MM.1S (cell line): ENCODE results near the gene FICD.
A peak's percentile ranks its signal among the peaks of the same experiment; 100 is the strongest.

Experiments used
- DNase-seq: peaks from one replicate; pipeline ENCODE4 v3.0.0-alpha.2; 2015
- H2AFZ ChIP-seq: fragments of 300-600 bp; sonication (generic); 2 replicates; pipeline ENCODE4 v1.6.0; 2016; ENCODE audit warnings: antibody characterized with exemption, low read length
- H3F3A ChIP-seq: fragments of 300-600 bp; sonication (generic); 2 replicates; pipeline ENCODE4 v1.6.1; 2016; ENCODE audit warnings: mild to moderate bottlenecking, antibody characterized with exemption, low read length, moderate library complexity, mixed read lengths; ENCODE audit not compliant: insufficient read depth
- H3K27ac ChIP-seq: fragments of 300-600 bp; sonication (generic); 2 replicates; pipeline ENCODE4 v1.5.1; 2016; ENCODE audit warnings: mild to moderate bottlenecking, low read length
- H3K27me3 ChIP-seq: fragments of 300-600 bp; sonication (generic); replicated peaks from 2 replicates; pipeline ENCODE4 v1.6.0; 2016; ENCODE audit warnings: low read length; ENCODE audit not compliant: insufficient read depth
- H3K36me3 ChIP-seq: fragments of 300-600 bp; sonication (generic); replicated peaks from 2 replicates; pipeline ENCODE4 v1.6.1; 2016; ENCODE audit warnings: mild to moderate bottlenecking, low read length, mixed read lengths; ENCODE audit not compliant: insufficient read depth
- H3K4me1 ChIP-seq: fragments of 300-600 bp; sonication (generic); 2 replicates; pipeline ENCODE4 v1.6.1; 2016; ENCODE audit warnings: low read length, mixed read lengths
- H3K4me2 ChIP-seq: fragments of 300-600 bp; sonication (generic); 2 replicates; pipeline ENCODE4 v1.6.0; 2016; ENCODE audit warnings: low read depth, low read length
- H3K4me3 ChIP-seq: fragments of 300-600 bp; sonication (generic); 2 replicates; pipeline ENCODE4 v1.5.1; 2016; ENCODE audit warnings: low read length, mixed read lengths
- H3K79me2 ChIP-seq: fragments of 300-600 bp; sonication (generic); 2 replicates; pipeline ENCODE4 v1.6.1; 2016; ENCODE audit warnings: mixed run types, low read length, mixed read lengths
- H3K9ac ChIP-seq: fragments of 300-600 bp; sonication (generic); 2 replicates; pipeline ENCODE4 v1.6.1; 2016; ENCODE audit warnings: low read length, mixed read lengths
- H3K9me2 ChIP-seq: fragments of 300-600 bp; sonication (generic); replicated peaks from 2 replicates; pipeline ENCODE4 v1.6.1; 2016; ENCODE audit warnings: mild to moderate bottlenecking, low read length, mixed read lengths; ENCODE audit not compliant: insufficient read depth
- H3K9me3 ChIP-seq: fragments of 300-600 bp; sonication (generic); replicated peaks from 2 replicates; pipeline ENCODE4 v1.6.1; 2016; ENCODE audit warnings: mild to moderate bottlenecking, low read length, mixed read lengths; ENCODE audit not compliant: insufficient read depth
- H4K20me1 ChIP-seq: fragments of 300-600 bp; sonication (generic); 2 replicates; pipeline ENCODE4 v1.6.1; 2016; ENCODE audit warnings: mild to moderate bottlenecking, low read length, moderate library complexity, mixed read lengths; ENCODE audit not compliant: insufficient read depth
- EZH2 ChIP-seq: fragments of 300-600 bp; sonication (generic); optimal IDR thresholded peaks from 2 replicates; pipeline ENCODE3; 2017; ENCODE audit warnings: low read depth, mild to moderate bottlenecking, antibody characterized with exemption, low read length, mixed read lengths
- EZH2phosphoT487 ChIP-seq: fragments of 300-600 bp; sonication (generic); IDR thresholded peaks from 2 replicates; pipeline ENCODE4 v1.6.1; 2018; ENCODE audit warnings: antibody characterized with exemption, low read length
- TF ChIP-seq, protein P1 (sequence below): fragments of 300-600 bp; sonication (generic); IDR thresholded peaks from 2 replicates; pipeline ENCODE4 v1.5.1; 2016; ENCODE audit warnings: antibody characterized with exemption, low read length, mixed read lengths

The FICD gene

DNA sequence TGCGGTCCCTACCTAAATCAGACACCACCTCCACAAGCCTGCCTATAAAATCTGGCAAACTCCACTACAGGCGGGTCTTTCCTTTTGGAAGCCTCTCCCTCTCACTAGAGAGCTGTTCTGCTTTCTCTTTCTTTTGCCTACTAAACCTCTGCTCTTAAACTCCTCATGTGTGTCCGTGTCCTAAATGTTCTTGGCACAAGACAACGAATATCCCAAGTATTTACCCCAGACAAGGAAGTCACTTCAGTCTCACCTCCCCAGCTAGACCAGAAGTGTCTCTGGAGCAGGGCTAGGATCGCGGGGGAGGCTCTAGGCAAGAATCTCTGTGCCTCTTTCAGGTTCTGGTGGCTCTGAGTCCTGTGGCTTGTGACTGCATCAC, 37.2 kb upstream of the FICD start:
- TF ChIP-seq EZH2phosphoT487: no peak
- TF ChIP-seq EZH2: no peak
- TF ChIP-seq, protein P1, sequence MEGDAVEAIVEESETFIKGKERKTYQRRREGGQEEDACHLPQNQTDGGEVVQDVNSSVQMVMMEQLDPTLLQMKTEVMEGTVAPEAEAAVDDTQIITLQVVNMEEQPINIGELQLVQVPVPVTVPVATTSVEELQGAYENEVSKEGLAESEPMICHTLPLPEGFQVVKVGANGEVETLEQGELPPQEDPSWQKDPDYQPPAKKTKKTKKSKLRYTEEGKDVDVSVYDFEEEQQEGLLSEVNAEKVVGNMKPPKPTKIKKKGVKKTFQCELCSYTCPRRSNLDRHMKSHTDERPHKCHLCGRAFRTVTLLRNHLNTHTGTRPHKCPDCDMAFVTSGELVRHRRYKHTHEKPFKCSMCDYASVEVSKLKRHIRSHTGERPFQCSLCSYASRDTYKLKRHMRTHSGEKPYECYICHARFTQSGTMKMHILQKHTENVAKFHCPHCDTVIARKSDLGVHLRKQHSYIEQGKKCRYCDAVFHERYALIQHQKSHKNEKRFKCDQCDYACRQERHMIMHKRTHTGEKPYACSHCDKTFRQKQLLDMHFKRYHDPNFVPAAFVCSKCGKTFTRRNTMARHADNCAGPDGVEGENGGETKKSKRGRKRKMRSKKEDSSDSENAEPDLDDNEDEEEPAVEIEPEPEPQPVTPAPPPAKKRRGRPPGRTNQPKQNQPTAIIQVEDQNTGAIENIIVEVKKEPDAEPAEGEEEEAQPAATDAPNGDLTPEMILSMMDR: no peak
- Histone ChIP-seq H3K4me1 (no peaks in the 10 kb centered on the region), H2AFZ (no peak overlapping the region), H3K36me3 (no peaks in the 10 kb centered on the region), H3K27me3 (no peaks in the 10 kb centered on the region; the same call in 1 of the 2 replicates), H3K79me2 (no peaks in the 10 kb centered on the region), H3K4me3 (no peak overlapping the region), H3K9me2 (no peaks in the 10 kb centered on the region), H3K27ac (no peak overlapping the region), H3K9me3 (no peaks in the 10 kb centered on the region), H4K20me1 (no peaks in the 10 kb centered on the region), H3K4me2 (peak overlapping the region; percentile 13; the same call in 1 of the 2 replicates), H3F3A (no peaks in the 10 kb centered on the region), H3K9ac (no peak overlapping the region)
- no peak for DNase-seq

DNA sequence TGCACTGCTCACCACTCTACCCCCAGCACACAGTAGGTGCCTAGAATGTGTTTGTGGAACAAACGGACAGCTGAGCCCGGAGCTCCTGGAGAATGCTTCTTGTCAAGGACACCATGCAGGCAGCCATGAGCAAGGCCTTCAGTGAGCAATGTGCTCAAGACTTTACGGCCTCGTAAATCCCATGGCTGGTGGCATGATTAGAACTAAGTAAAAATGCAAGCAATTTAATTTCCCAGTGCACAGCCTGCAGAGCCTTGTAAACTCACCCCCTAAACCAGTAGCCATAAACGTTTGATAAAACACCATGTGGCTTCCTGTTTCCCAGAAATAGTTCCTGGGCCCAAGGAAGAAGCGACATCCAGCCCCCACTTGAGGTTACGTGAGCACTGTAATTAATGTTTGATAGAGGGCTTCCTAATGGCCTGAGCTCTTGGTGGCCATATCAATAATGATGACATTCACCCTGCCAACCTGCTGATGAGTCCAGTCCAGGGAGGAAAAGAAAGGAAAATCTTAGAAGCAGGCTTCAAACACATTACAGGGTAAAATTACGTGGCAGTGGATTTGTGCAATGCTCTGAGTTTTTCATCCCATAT, 36.4 kb upstream of the FICD start:
- H3K27ac ChIP-seq: no peak overlapping the region
- H3K9ac ChIP-seq: no peak overlapping the region
- TF ChIP-seq EZH2phosphoT487 (no peak), EZH2 (no peak)
- TF ChIP-seq, protein P1: no peak
- H3F3A ChIP-seq: no peaks in the 10 kb centered on the region
- H3K4me3 ChIP-seq: no peak overlapping the region
- no peak overlapping the region for H3K4me2 ChIP-seq
- no peaks in the 10 kb centered on the region for H3K4me1 ChIP-seq
- no peak overlapping the region for H2AFZ ChIP-seq
- no peaks in the 10 kb centered on the region for H3K36me3 ChIP-seq
- no peak for DNase-seq
- H3K9me2 ChIP-seq: no peaks in the 10 kb centered on the region
- H3K79me2 ChIP-seq: no peaks in the 10 kb centered on the region
- H4K20me1 ChIP-seq: no peaks in the 10 kb centered on the region
- no peaks in the 10 kb centered on the region; the same call in 1 of the 2 replicates for H3K27me3 ChIP-seq
- H3K9me3 ChIP-seq: no peaks in the 10 kb centered on the region

DNA sequence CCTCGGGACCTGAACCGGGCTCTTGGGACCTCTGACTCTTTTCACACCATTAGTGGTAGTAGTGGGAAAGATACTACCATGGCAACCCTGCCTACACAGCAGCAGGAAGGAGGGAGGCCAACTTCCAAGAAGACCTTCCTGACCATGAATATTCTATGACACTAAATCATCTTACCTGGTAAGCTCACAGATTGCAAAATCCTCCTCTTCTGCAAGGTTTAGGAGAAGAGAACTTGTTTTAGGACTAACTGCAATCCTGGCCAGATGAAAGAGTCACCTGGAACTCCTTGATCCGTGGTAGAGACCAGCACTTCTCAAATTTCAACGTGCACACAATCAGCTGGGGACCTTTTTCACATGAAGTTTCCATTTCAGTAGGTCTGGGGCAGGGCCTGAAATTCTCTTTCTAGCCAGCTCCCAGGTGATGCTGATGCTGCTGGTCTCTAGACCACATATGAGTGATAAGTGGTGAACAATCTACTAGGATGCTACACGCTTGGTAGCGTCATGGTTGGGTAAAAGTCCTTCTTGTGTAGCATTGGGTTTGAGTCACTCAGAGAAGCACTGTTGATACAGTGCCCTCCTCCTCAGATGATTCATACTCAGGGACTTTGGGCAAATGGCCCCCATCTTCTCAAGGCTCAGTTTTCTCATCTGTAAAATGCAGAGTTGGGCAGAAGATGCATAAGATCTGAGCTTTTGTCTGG, 35.6 kb upstream of the FICD start:
- Histone ChIP-seq H3K4me1 (no peaks in the 10 kb centered on the region), H3K9me2 (no peaks in the 10 kb centered on the region), H4K20me1 (no peaks in the 10 kb centered on the region), H2AFZ (no peak overlapping the region), H3K27ac (no peak overlapping the region), H3K27me3 (no peaks in the 10 kb centered on the region; the same call in 1 of the 2 replicates), H3K4me2 (no peak overlapping the region), H3F3A (no peaks in the 10 kb centered on the region), H3K9me3 (no peaks in the 10 kb centered on the region), H3K36me3 (no peaks in the 10 kb centered on the region), H3K9ac (no peak overlapping the region), H3K4me3 (no peak overlapping the region), H3K79me2 (no peaks in the 10 kb centered on the region)
- DNase-seq: no peak
- no peak for TF ChIP-seq EZH2

DNA sequence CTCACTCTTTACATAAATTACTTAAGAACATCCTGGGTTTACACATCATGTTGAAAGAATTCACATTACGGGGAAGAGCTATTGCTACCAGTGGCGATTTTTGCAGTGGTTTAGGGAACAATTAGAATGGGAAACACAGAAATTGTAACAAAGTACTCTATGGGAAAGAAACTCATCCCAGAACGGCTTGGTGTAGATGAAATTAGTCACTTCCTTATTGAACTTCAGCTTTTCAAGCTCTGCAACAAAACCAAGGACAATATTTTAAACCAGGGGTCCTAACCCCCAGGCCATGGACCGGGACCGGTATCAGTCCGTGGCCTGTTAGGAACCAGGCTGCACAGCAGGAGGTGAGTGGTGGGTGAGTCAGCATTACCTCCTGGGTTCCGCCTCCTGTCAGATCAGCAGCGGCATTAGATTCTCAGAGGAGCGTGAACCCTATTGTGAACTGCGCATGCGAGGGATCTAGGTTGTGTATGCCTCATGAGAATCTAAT, 32.3 kb upstream of the FICD start:
- TF ChIP-seq EZH2 (no peak), EZH2phosphoT487 (no peak)
- no peaks in the 10 kb centered on the region for H3K79me2 ChIP-seq
- H3K27me3 ChIP-seq: no peaks in the 10 kb centered on the region
- no peaks in the 10 kb centered on the region for H4K20me1 ChIP-seq
- H3F3A ChIP-seq: no peaks in the 10 kb centered on the region
- no peaks in the 10 kb centered on the region for H3K9me2 ChIP-seq
- no peak overlapping the region for H3K4me2 ChIP-seq
- H3K9ac ChIP-seq: no peak overlapping the region
- H2AFZ ChIP-seq: no peak overlapping the region
- H3K27ac ChIP-seq: no peak overlapping the region
- no peaks in the 10 kb centered on the region for H3K4me1 ChIP-seq
- H3K36me3 ChIP-seq: no peaks in the 10 kb centered on the region
- DNase-seq: no peak
- no peaks in the 10 kb centered on the region for H3K9me3 ChIP-seq
- H3K4me3 ChIP-seq: no peak overlapping the region
